Measurements from ENCODE around the gene KLK5. TPM values are rescaled to one million over a fixed set of nuclear protein-coding genes. Genes with fewer than 3 reads are reported as not detected.

The KLK5 gene
- polyA plus RNA-seq, 1 donor from 2014 or later: not detected

DNA sequence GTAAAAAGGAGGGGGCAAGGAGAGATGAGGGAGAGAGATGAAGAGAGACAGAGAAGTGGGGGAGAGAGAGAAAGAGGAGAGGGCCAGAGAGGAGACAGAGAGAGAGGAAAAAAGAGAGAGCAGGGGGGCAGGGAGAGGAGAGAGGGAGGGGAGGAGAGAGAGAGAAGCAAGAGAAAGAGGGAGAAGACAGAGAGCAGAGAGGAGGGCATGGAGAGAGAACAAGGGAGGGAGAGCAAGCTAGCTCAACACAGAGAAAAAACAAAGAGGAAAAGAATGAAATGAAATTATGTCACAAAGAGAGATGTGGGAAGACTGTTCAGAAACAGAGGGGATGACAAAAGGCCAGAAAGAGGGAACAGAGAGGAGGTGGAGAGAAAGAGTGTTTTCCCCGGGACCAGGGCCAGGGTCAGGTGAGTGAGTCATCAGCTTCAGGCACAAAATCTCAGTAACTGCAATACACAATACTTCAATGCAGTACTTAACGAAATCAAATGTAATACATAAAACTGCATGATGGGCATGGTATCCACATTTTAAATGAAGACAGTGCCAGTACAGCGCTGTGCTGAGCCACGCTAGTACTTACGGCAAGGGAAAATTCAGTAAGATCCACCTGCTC lies 26.0 kb upstream of the KLK5 start:
- H3K9ac ChIP-seq (ENCODE audit: low read length): no peak overlapping the region
- TF ChIP-seq SMC3 (conservative IDR thresholded peaks at IDR 0.05; ENCODE audit: poor library complexity): no peak
- TF ChIP-seq POLR2AphosphoS5 (IDR thresholded peaks at IDR 0.05): no peak
- no peak overlapping the region for H2AFZ ChIP-seq (ENCODE audit: low read depth, low read length)
- H3K79me2 ChIP-seq (replicated peaks; ENCODE audit: insufficient read depth, low read length): no peaks in the 10 kb centered on the region
- no peaks in the 10 kb centered on the region for H3K9me2 ChIP-seq (ENCODE audit: insufficient read depth, low read length)
- H4K20me1 ChIP-seq (ENCODE audit: insufficient read depth): no peaks in the 10 kb centered on the region
- H3K4me2 ChIP-seq (ENCODE audit: low read length): no peak overlapping the region
- H3F3A ChIP-seq (ENCODE audit: insufficient read depth, low read length, poor library complexity, severe bottlenecking): no peaks in the 10 kb centered on the region
- H3K9me3 ChIP-seq (ENCODE audit: low read length): no peaks in the 10 kb centered on the region
- no peaks in the 10 kb centered on the region for H3K36me3 ChIP-seq (ENCODE audit: insufficient read depth, low read length)
- H3K4me3 ChIP-seq (ENCODE audit: low read length): no peak overlapping the region
- no peak overlapping the region for H3K27ac ChIP-seq (ENCODE audit: low read length)
- no peaks in the 10 kb centered on the region for H3K27me3 ChIP-seq (ENCODE audit: insufficient read depth, low read depth, low read length)

DNA sequence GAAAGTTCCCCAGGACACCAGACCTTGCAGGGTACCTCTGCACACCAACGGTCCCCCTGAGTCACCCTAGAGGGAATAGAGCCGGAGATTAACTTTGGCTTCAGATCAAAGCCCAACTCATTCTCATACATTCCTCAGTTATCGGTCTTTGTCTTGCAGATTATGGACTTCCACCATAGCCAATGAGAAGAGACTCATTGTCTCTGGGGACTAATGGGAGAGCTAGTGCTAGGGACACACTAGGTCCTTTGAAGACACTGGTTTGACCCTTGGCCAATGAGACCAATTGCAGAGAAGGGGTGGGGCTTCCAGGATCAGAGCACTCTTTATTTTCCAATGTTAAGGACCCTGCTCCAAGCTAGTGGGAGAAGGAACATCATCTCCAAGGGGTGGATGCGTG lies 24.8 kb upstream of the KLK5 start:
- Histone ChIP-seq H3F3A (ENCODE audit: insufficient read depth, low read length, poor library complexity, severe bottlenecking) (no peaks in the 10 kb centered on the region), H4K20me1 (ENCODE audit: insufficient read depth) (no peaks in the 10 kb centered on the region), H3K36me3 (ENCODE audit: insufficient read depth, low read length) (no peaks in the 10 kb centered on the region), H3K9me2 (ENCODE audit: insufficient read depth, low read length) (no peaks in the 10 kb centered on the region), H3K79me2 (replicated peaks; ENCODE audit: insufficient read depth, low read length) (no peaks in the 10 kb centered on the region), H3K9me3 (ENCODE audit: low read length) (no peaks in the 10 kb centered on the region), H3K4me3 (ENCODE audit: low read length) (no peak overlapping the region), H3K4me2 (ENCODE audit: low read length) (no peak overlapping the region), H3K9ac (ENCODE audit: low read length) (no peak overlapping the region), H3K27me3 (ENCODE audit: insufficient read depth, low read depth, low read length) (no peaks in the 10 kb centered on the region), H3K27ac (ENCODE audit: low read length) (no peak overlapping the region), H2AFZ (ENCODE audit: low read depth, low read length) (no peak overlapping the region)
- no peak for TF ChIP-seq MXI1 (conservative IDR thresholded peaks at IDR 0.05; ENCODE audit: poor library complexity, severe bottlenecking)
- TF ChIP-seq POLR2AphosphoS5 (IDR thresholded peaks at IDR 0.05): no peak
- no peak for TF ChIP-seq RAD21 (conservative IDR thresholded peaks at IDR 0.05)
- TF ChIP-seq SMC3 (conservative IDR thresholded peaks at IDR 0.05; ENCODE audit: poor library complexity): no peak
- TF ChIP-seq, protein P1, sequence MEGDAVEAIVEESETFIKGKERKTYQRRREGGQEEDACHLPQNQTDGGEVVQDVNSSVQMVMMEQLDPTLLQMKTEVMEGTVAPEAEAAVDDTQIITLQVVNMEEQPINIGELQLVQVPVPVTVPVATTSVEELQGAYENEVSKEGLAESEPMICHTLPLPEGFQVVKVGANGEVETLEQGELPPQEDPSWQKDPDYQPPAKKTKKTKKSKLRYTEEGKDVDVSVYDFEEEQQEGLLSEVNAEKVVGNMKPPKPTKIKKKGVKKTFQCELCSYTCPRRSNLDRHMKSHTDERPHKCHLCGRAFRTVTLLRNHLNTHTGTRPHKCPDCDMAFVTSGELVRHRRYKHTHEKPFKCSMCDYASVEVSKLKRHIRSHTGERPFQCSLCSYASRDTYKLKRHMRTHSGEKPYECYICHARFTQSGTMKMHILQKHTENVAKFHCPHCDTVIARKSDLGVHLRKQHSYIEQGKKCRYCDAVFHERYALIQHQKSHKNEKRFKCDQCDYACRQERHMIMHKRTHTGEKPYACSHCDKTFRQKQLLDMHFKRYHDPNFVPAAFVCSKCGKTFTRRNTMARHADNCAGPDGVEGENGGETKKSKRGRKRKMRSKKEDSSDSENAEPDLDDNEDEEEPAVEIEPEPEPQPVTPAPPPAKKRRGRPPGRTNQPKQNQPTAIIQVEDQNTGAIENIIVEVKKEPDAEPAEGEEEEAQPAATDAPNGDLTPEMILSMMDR (IDR thresholded peaks at IDR 0.05; ENCODE audit: poor library complexity, severe bottlenecking): no peak
- no peak for TF ChIP-seq REST (IDR thresholded peaks at IDR 0.05; ENCODE audit: borderline replicate concordance)
- no peak for TF ChIP-seq EZH2 (IDR thresholded peaks at IDR 0.05; ENCODE audit: borderline replicate concordance, insufficient read depth, low read length, poor library complexity, severe bottlenecking)
- no peak for TF ChIP-seq EP300 (conservative IDR thresholded peaks at IDR 0.05; ENCODE audit: poor library complexity, severe bottlenecking)
- no peak for TF ChIP-seq TAF1 (IDR thresholded peaks at IDR 0.05; ENCODE audit: low read depth)

Data from neural cell (in vitro differentiated cells).